Thyroid gland (tissue), 4 donors: Measurements from ENCODE around the gene SPATA3.

ENCODE experiments used
- CTCF ChIP-seq, 6 experiments: fragments of 200-600 bp in 3 of 6; fragments of 450-650 bp in 3 of 6; sonication (generic) in 3 of 6; IDR thresholded peaks; one replicate each; pipeline ENCODE4 v1.5.1; 2016 to 2019; ENCODE audit warnings: antibody characterized with exemption in 6 of 6, mild to moderate bottlenecking in 2 of 6, inconsistent platforms in 1 of 6, moderate library complexity in 1 of 6
- POLR2A ChIP-seq, 2 donors: fragments of 450-650 bp; IDR thresholded peaks; one replicate each; pipeline ENCODE4 v1.6.1; 2017; ENCODE audit warnings: antibody characterized with exemption in 2 of 2, mild to moderate bottlenecking in 2 of 2, moderate library complexity in 1 of 2

- TF ChIP-seq CTCF (IDR thresholded peaks at IDR 0.05) (no peak), POLR2A (IDR thresholded peaks at IDR 0.05) (no peak)
Observed at GRCh38 chr2:230995821-230996220, at the start of gene SPATA3.
